ENCODE results near the gene MAGI3.

DNA sequence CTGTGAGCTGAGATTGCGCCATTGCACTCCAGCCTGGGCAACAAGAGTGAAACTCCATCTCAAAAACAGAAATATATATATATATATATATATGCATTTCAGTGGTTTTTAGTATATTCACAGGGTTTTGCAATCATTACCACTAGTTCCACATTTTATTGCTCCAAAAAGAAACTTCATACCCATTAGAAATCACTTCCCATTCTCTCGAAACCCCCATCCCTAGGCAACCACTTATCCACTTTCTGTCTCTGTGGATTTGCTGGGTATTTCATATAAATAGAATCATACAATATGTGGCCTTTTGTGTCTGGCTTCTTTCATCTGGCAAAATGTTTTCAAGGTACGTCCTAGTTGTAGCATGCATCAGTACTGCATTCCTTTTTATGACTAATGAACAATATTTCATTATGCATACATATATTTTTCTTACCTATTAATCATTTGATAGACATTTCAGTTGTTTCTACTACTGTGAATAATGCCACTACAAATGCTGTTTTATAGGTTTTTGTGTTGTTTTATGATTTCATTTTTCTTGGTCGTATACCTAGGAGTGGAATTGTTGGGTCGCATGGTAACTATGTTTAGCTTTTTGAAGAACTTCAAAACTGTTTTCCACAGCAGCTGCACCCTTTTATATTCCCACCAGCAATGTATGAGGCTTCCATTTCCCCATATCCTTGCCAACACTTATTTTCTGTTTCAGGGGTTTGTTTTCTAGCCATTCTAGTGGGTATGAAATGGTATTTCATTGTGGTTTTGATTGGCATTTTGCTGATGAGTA is 273.0 kb downstream of the MAGI3 start:
- TF ChIP-seq HOXD1 (CRISPR knock-in tag; IDR thresholded peaks at IDR 0.05) (no peak), MYNN (CRISPR knock-in tag; IDR thresholded peaks at IDR 0.05; ENCODE audit: low read depth) (no peak), PAX8 (CRISPR knock-in tag; IDR thresholded peaks at IDR 0.05; ENCODE audit: borderline replicate concordance) (no peak)
